DOHH2 (cell line): ENCODE measurements around the gene PYGM.

Experiments used
- H3F3A ChIP-seq: fragments of 200-600 bp; sonication (generic), shearing (Covaris generic); 2 replicates; pipeline ENCODE4 v1.6.0; 2016; ENCODE audit warnings: antibody characterized with exemption, mild to moderate bottlenecking; ENCODE audit not compliant: control insufficient read depth, insufficient read depth
- H3K27ac ChIP-seq: fragments of 200-600 bp; sonication (generic); 2 replicates; pipeline ENCODE4 v1.5.1; 2014; ENCODE audit warnings: low read depth, mild to moderate bottlenecking, low read length, moderate library complexity
- H3K27me3 ChIP-seq: fragments of 200-600 bp; sonication (generic); 2 replicates; pipeline ENCODE4 v1.6.1; 2014; ENCODE audit warnings: mild to moderate bottlenecking, low read length, mixed read lengths; ENCODE audit not compliant: control insufficient read depth
- H3K36me3 ChIP-seq: fragments of 200-600 bp; sonication (generic); 2 replicates; pipeline ENCODE4 v1.6.1; 2014; ENCODE audit warnings: mild to moderate bottlenecking, low read length, moderate library complexity, mixed read lengths; ENCODE audit not compliant: control insufficient read depth
- H3K4me1 ChIP-seq: fragments of 200-600 bp; sonication (generic); 2 replicates; pipeline ENCODE4 v1.6.1; 2014; ENCODE audit warnings: mild to moderate bottlenecking, low read length, mixed read lengths; ENCODE audit not compliant: control insufficient read depth
- H3K4me2 ChIP-seq: fragments of 200-600 bp; sonication (generic); 2 replicates; pipeline ENCODE4 v1.6.0; 2014; ENCODE audit warnings: mild to moderate bottlenecking, low read length, moderate library complexity
- H3K4me3 ChIP-seq: fragments of 200-600 bp; sonication (generic); 2 replicates; pipeline ENCODE4 v1.5.1; 2014; ENCODE audit warnings: mild to moderate bottlenecking, low read length, mixed read lengths
- H3K79me2 ChIP-seq: fragments of 200-600 bp; sonication (generic); 2 replicates; pipeline ENCODE4 v1.6.1; 2014; ENCODE audit warnings: mild to moderate bottlenecking, low read length, mixed read lengths; ENCODE audit not compliant: control insufficient read depth
- H3K9me2 ChIP-seq: fragments of 200-600 bp; sonication (generic); replicated peaks from 2 replicates; pipeline ENCODE4 v1.6.1; 2014; ENCODE audit warnings: mild to moderate bottlenecking, low read length, mixed read lengths; ENCODE audit not compliant: control insufficient read depth
- H3K9me3 ChIP-seq: fragments of 200-600 bp; sonication (generic); 2 replicates; pipeline ENCODE4 v1.6.1; 2014; ENCODE audit warnings: antibody characterized with exemption, low read length, mixed read lengths; ENCODE audit not compliant: control insufficient read depth, insufficient read depth
- H4K20me1 ChIP-seq: fragments of 200-600 bp; sonication (generic); 2 replicates; pipeline ENCODE4 v1.6.0; 2014; ENCODE audit warnings: low read depth, mild to moderate bottlenecking, antibody characterized with exemption, low read length, moderate library complexity; ENCODE audit not compliant: control insufficient read depth, insufficient read depth
- CTCF ChIP-seq: fragments of 200-600 bp; sonication (generic); IDR thresholded peaks from one replicate; pipeline ENCODE4 v1.5.1; 2014; ENCODE audit warnings: antibody characterized with exemption, mild to moderate bottlenecking, low read depth, low read length; ENCODE audit not compliant: poor library complexity, severe bottlenecking
- EZH2phosphoT487 ChIP-seq: fragments of 200-600 bp; sonication (generic); IDR thresholded peaks from 2 replicates; pipeline ENCODE4 v1.6.1; 2017; ENCODE audit warnings: borderline replicate concordance, mild to moderate bottlenecking, antibody characterized with exemption, low read length, moderate library complexity, mixed read lengths

Gene PYGM

GRCh38 chr11:64736654-64737053 lies 23.1 kb downstream of the PYGM start:
- peaks cover 60% of the 10 kb centered on the region for H3K36me3 ChIP-seq
- no peak for TF ChIP-seq CTCF
- no peak for TF ChIP-seq EZH2phosphoT487
- H3K9me2 ChIP-seq, result no peaks in the 10 kb centered on the region
- H3K27me3 ChIP-seq, result no peaks in the 10 kb centered on the region
- H3K4me3 ChIP-seq, result no peak overlapping the region
- H3K4me2 ChIP-seq, result no peak overlapping the region
- no peaks in the 10 kb centered on the region for H4K20me1 ChIP-seq
- no peaks in the 10 kb centered on the region for H3F3A ChIP-seq
- H3K9me3 ChIP-seq, result no peaks in the 10 kb centered on the region
- H3K27ac ChIP-seq, result no peak overlapping the region
- H3K79me2 ChIP-seq, result peaks cover 1% of the 10 kb centered on the region
- H3K4me1 ChIP-seq, result no peaks in the 10 kb centered on the region

GRCh38 chr11:64735725-64736259 lies 24.0 kb downstream of the PYGM start:
- Histone ChIP-seq H3K27me3 (no peaks in the 10 kb centered on the region), H3K27ac (no peak overlapping the region), H4K20me1 (no peaks in the 10 kb centered on the region), H3K4me1 (no peaks in the 10 kb centered on the region), H3K79me2 (no peaks in the 10 kb centered on the region), H3K9me3 (no peaks in the 10 kb centered on the region), H3K4me2 (no peak overlapping the region), H3K36me3 (peaks cover 58% of the 10 kb centered on the region), H3K9me2 (no peaks in the 10 kb centered on the region), H3K4me3 (no peak overlapping the region), H3F3A (no peaks in the 10 kb centered on the region)
- TF ChIP-seq CTCF (no peak), EZH2phosphoT487 (no peak)

GRCh38 chr11:64734811-64735724 lies 24.7 kb downstream of the PYGM start:
- no peak overlapping the region for H3K4me2 ChIP-seq
- no peak overlapping the region for H3K27ac ChIP-seq
- no peaks in the 10 kb centered on the region for H3K9me3 ChIP-seq
- no peaks in the 10 kb centered on the region for H3K9me2 ChIP-seq
- no peaks in the 10 kb centered on the region for H3K27me3 ChIP-seq
- H3K36me3 ChIP-seq, result peaks cover 58% of the 10 kb centered on the region
- H3F3A ChIP-seq, result no peaks in the 10 kb centered on the region
- no peaks in the 10 kb centered on the region for H3K79me2 ChIP-seq
- H3K4me1 ChIP-seq, result no peaks in the 10 kb centered on the region
- TF ChIP-seq EZH2phosphoT487, result no peak
- no peak for TF ChIP-seq CTCF
- no peak overlapping the region for H3K4me3 ChIP-seq
- no peaks in the 10 kb centered on the region for H4K20me1 ChIP-seq
